ENCODE results near the gene EIF4G2.

Gene EIF4G2

GRCh38 chr11:10770626-10771254 lies 38.0 kb downstream of the EIF4G2 start:
- no peak for DNase-seq

GRCh38 chr11:10764412-10764811 lies 44.3 kb downstream of the EIF4G2 start:
- DNase-seq, result no peak

GRCh38 chr11:10763766-10764165 lies 45.0 kb downstream of the EIF4G2 start:
- DNase-seq, result no peak

- DNase-seq, result no peak
These were observed 45.8 kb downstream of the EIF4G2 start for GRCh38 chr11:10762913-10763421.

GRCh38 chr11:10762185-10762584 lies 46.5 kb downstream of the EIF4G2 start:
- no peak for DNase-seq

- no peak for DNase-seq
These were observed 47.5 kb downstream of the EIF4G2 start for GRCh38 chr11:10761085-10761698.

GRCh38 chr11:10758957-10759356 lies 49.8 kb downstream of the EIF4G2 start:
- DNase-seq, result no peak

- DNase-seq, result no peak
These were observed 56.2 kb downstream of the EIF4G2 start for GRCh38 chr11:10752486-10752885.

GRCh38 chr11:10752061-10752460 lies 56.7 kb downstream of the EIF4G2 start:
- no peak for DNase-seq

- DNase-seq, result no peak
These were observed 57.2 kb downstream of the EIF4G2 start for GRCh38 chr11:10751581-10751940.

GRCh38 chr11:10750838-10751580 lies 57.7 kb downstream of the EIF4G2 start, which contains the start of gene CTR9:
TSS of gene CTR9 (plus strand) at chr11:10751246. CDS start at chr11:10751413, 167 bp downstream.
- peak; percentile 95 for DNase-seq

GRCh38 chr11:10749476-10749875 lies 59.2 kb downstream of the EIF4G2 start:
- DNase-seq, result no peak

GRCh38 chr11:10747733-10748132 lies 61.0 kb downstream of the EIF4G2 start:
- no peak for DNase-seq
